SK-N-SH (cell line): ENCODE data around the gene TEX52. TPM values are rescaled to one million over a fixed set of nuclear protein-coding genes. Genes with fewer than 3 reads are reported as not detected.

Experiments
- CTCF ChIA-PET: fragments of 300-600, 350-600 bp; formaldehyde crosslinking; extraction: SDS; loops from one replicate; lab custom pipeline; 2021; lab: Yijun Ruan, JAX
- POLR2A ChIA-PET: fragments of 350-600 bp; sonication (Branson Sonifier 250); formaldehyde crosslinking; extraction: SDS; loops from one replicate; lab custom pipeline; 2020; ENCODE audit warnings: antibody characterized with exemption, inconsistent platforms; lab: Yijun Ruan, JAX
- DNase-seq: peaks from one replicate; pipeline ENCODE4 v3.0.0; 2012
- H2AFZ ChIP-seq: fragments of 200-600 bp; sonication (generic); 2 replicates; pipeline ENCODE4 v1.8.1; 2016; ENCODE audit warnings: antibody characterized with exemption, mild to moderate bottlenecking, low read depth
- H3F3A ChIP-seq: fragments of 200-600 bp; sonication (generic); replicated peaks from 2 replicates; pipeline ENCODE3; 2016; ENCODE audit warnings: antibody characterized with exemption, mild to moderate bottlenecking; ENCODE audit not compliant: insufficient read depth
- H3K27ac ChIP-seq, 2 experiments: fragments of 200-500 bp in 1 of 2; fragments of 200-600 bp in 1 of 2; sonication (Bioruptor generic) in 1 of 2; sonication (generic), shearing (Covaris generic) in 1 of 2; 2 replicates each; pipeline versions ENCODE4 v1.5.1 to v1.6.1; 2014 to 2016; ENCODE audit warnings: low read depth in 2 of 2, inconsistent platforms in 1 of 2, low read length in 1 of 2, mild to moderate bottlenecking in 1 of 2, mixed read lengths in 1 of 2
- H3K27me3 ChIP-seq: fragments of 200-600 bp; sonication (generic), shearing (Covaris generic); 2 replicates; pipeline ENCODE4 v1.6.1; 2016; ENCODE audit warnings: mixed run types; ENCODE audit not compliant: insufficient read depth
- H3K36me3 ChIP-seq, 2 experiments: fragments of 200-500 bp in 1 of 2; fragments of 200-600 bp in 1 of 2; sonication (Bioruptor generic) in 1 of 2; sonication (generic) in 1 of 2; replicated peaks in 1 of 2; 2 replicates each; pipeline versions ENCODE3 to v1.5.1; 2014 to 2016; ENCODE audit warnings: low read length in 1 of 2, mild to moderate bottlenecking in 1 of 2; ENCODE audit not compliant: insufficient read depth in 2 of 2, control insufficient read depth in 1 of 2
- H3K4me1 ChIP-seq, 2 experiments: fragments of 200-500 bp in 1 of 2; fragments of 200-600 bp in 1 of 2; sonication (Bioruptor generic) in 1 of 2; sonication (generic), shearing (Covaris generic) in 1 of 2; 2 replicates each; pipeline versions ENCODE4 v1.5.1 to v1.6.1; 2014 to 2016; ENCODE audit warnings: low read depth in 1 of 2, low read length in 1 of 2, mixed run types in 1 of 2; ENCODE audit not compliant: insufficient read depth in 2 of 2, control insufficient read depth in 1 of 2
- H3K4me2 ChIP-seq: fragments of 200-600 bp; sonication (generic), shearing (Covaris generic); 2 replicates; pipeline ENCODE4 v1.6.1; 2017; ENCODE audit warnings: mixed run types
- H3K4me3 ChIP-seq, 2 experiments: fragments of 200-500 bp in 1 of 2; fragments of 200-600 bp in 1 of 2; sonication (Bioruptor generic) in 1 of 2; sonication (generic), shearing (Covaris generic) in 1 of 2; 2 replicates each; pipeline versions ENCODE4 v1.5.1 to v1.8.1; 2014 to 2016; ENCODE audit warnings: low read depth in 2 of 2, inconsistent platforms in 1 of 2, low read length in 1 of 2, mild to moderate bottlenecking in 1 of 2, mixed read lengths in 1 of 2, moderate library complexity in 1 of 2
- H3K79me2 ChIP-seq: fragments of 200-600 bp; sonication (generic); 2 replicates; pipeline ENCODE4 v1.8.1; 2017; ENCODE audit warnings: mild to moderate bottlenecking; ENCODE audit not compliant: insufficient read depth
- H3K9ac ChIP-seq: fragments of 200-600 bp; sonication (generic); 2 replicates; pipeline ENCODE4 v1.6.1; 2017; ENCODE audit warnings: mixed run types
- H3K9me2 ChIP-seq: fragments of 200-600 bp; sonication (generic); 2 replicates; pipeline ENCODE4 v1.6.1; 2017; ENCODE audit warnings: mixed run types
- H3K9me3 ChIP-seq: fragments of 200-600 bp; sonication (generic); 2 replicates; pipeline ENCODE4 v1.6.1; 2017; ENCODE audit warnings: mixed run types, mild to moderate bottlenecking, moderate library complexity
- H4K20me1 ChIP-seq: fragments of 200-600 bp; sonication (generic); 2 replicates; pipeline ENCODE4 v1.6.1; 2017; ENCODE audit warnings: mild to moderate bottlenecking, mixed run types; ENCODE audit not compliant: insufficient read depth
- CHD2 ChIP-seq: fragments of 150-350 bp; IDR thresholded peaks from 2 replicates; pipeline ENCODE4 v1.6.1; 2018; ENCODE audit warnings: low read length; ENCODE audit not compliant: partially characterized antibody
- EZH2phosphoT487 ChIP-seq: fragments of 200-600 bp; sonication (generic); IDR thresholded peaks from 2 replicates; pipeline ENCODE4 v1.6.1; 2017; ENCODE audit warnings: low read depth, mixed run types, mild to moderate bottlenecking, antibody characterized with exemption, moderate library complexity, borderline replicate concordance
- FOSL2 ChIP-seq: IDR thresholded peaks from 2 replicates; pipeline ENCODE4 v1.4.0; 2012; ENCODE audit warnings: low read depth, mild to moderate bottlenecking, moderate library complexity, borderline replicate concordance
- IRF3 ChIP-seq: fragments of 150-350 bp; IDR thresholded peaks from 2 replicates; pipeline ENCODE4 v1.6.1; 2016; ENCODE audit warnings: mild to moderate bottlenecking, low read depth, low read length
- JUND ChIP-seq: IDR thresholded peaks from 2 replicates; pipeline ENCODE4 v1.4.0; 2012
- MAX ChIP-seq: IDR thresholded peaks from 2 replicates; pipeline ENCODE4 v1.4.0; 2012; ENCODE audit warnings: low read depth
- MXI1 ChIP-seq: IDR thresholded peaks from 2 replicates; pipeline ENCODE4 v1.6.1; 2012; ENCODE audit warnings: mild to moderate bottlenecking, low read depth, low read length, improper control_type of control experiment
- NFIC ChIP-seq: IDR thresholded peaks from 2 replicates; pipeline ENCODE4 v1.4.0; 2012; ENCODE audit warnings: borderline replicate concordance
- NRF1 ChIP-seq: IDR thresholded peaks from 2 replicates; pipeline ENCODE4 v1.6.1; 2012; ENCODE audit warnings: low read depth, mild to moderate bottlenecking, low read length
- PBX3 ChIP-seq: IDR thresholded peaks from 2 replicates; pipeline ENCODE4; 2012
- POLR2AphosphoS5 ChIP-seq: IDR thresholded peaks from 2 replicates; pipeline ENCODE4 v1.6.1; 2012; ENCODE audit warnings: low read depth, low read length
- REST ChIP-seq: IDR thresholded peaks from 2 replicates; pipeline ENCODE4 v1.6.1; 2012; ENCODE audit warnings: mild to moderate bottlenecking, low read depth, low read length, moderate library complexity
- RFX5 ChIP-seq: IDR thresholded peaks from 2 replicates; pipeline ENCODE4 v1.6.1; 2012; ENCODE audit warnings: mild to moderate bottlenecking, improper control_type of control experiment, low read length
- SIN3A ChIP-seq: IDR thresholded peaks from 2 replicates; pipeline ENCODE4 v1.6.1; 2012; ENCODE audit warnings: low read depth, mild to moderate bottlenecking, low read length, moderate library complexity, borderline replicate concordance
- SMC3 ChIP-seq: IDR thresholded peaks from 2 replicates; pipeline ENCODE4 v1.6.1; 2012; ENCODE audit warnings: low read depth, low read length, improper control_type of control experiment
- TAF1 ChIP-seq: IDR thresholded peaks from 2 replicates; pipeline ENCODE4 v1.6.1; 2012; ENCODE audit warnings: low read depth, mild to moderate bottlenecking, low read length, moderate library complexity, borderline replicate concordance
- USF1 ChIP-seq: IDR thresholded peaks from 2 replicates; pipeline ENCODE4 v1.4.0; 2012; ENCODE audit warnings: low read depth, borderline replicate concordance
- USF2 ChIP-seq: fragments of 150-350 bp; IDR thresholded peaks from 2 replicates; pipeline ENCODE4 v1.6.1; 2017; ENCODE audit warnings: antibody characterized with exemption, low read length, low read depth, borderline replicate concordance
- YY1 ChIP-seq: IDR thresholded peaks from 2 replicates; pipeline ENCODE4 v1.4.0; 2012; ENCODE audit warnings: low read depth, mild to moderate bottlenecking
- ZBTB33 ChIP-seq: IDR thresholded peaks from 2 replicates; pipeline ENCODE4 v1.4.0; 2012; ENCODE audit warnings: low read depth, borderline replicate concordance
- WGBS: methylation state at CpG from one replicate; pipeline ENCODE4 v1.1.6; 2017; ENCODE audit warnings: low lambda C conversion rate; 5-methylcytosine and 5-hydroxymethylcytosine counted together
- polyA plus RNA-seq, 3 experiments: library from polyadenylated mRNA; depleted of rRNA; stranded (reverse); fragments of >200 nt; gene quantifications; 2 replicates each; pipeline ENCODE4 v1.2.3, GENCODE V29; 2012

TEX52 gene
- polyA plus RNA-seq, 1 of the 3 experiments (the other 2 are of a cell fraction) = not detected

- H2AFZ ChIP-seq = peak within 1 kb of the TSS; percentile 95
- H3K79me2 ChIP-seq = peaks cover 59% of the 10 kb centered on the region
- H3K4me1 ChIP-seq = peaks cover 9 to 26% of the 10 kb centered on the region in 2 experiments; a peak in 2 of 4 replicates
- peak within 1 kb of the TSS; percentile 76 to 93 for H3K4me3 ChIP-seq
- no peaks in the 10 kb centered on the region for H3K9me3 ChIP-seq
- peak within 1 kb of the TSS; percentile 92 for H3K9ac ChIP-seq
- ChIA-PET CTCF (interaction anchor here (0.6 to 3.6 kb wide), 7 partner anchors 14 to 227 kb away, joined by 3 to 19 read pairs (median 3); partner anchors contain the start of genes FOXM1 and RHNO1), POLR2A (interaction anchor here (0.6 to 1.8 kb wide), 6 partner anchors 11 to 114 kb away, joined by 3 to 5 read pairs (median 3); partner anchors contain the start of genes FKBP4, FOXM1 and RHNO1)
- H3K27ac ChIP-seq = peak within 1 kb of the TSS; percentile 86 to 91
- DNase-seq = peak; percentile 98
- peak within 1 kb of the TSS; percentile 93 for H3K4me2 ChIP-seq
- H3K9me2 ChIP-seq = no peaks in the 10 kb centered on the region
- peaks cover 27% of the 10 kb centered on the region for H4K20me1 ChIP-seq
- WGBS = 0% methylated on average over 17 of the region's 83 CpGs
- peaks cover 8 to 19% of the 10 kb centered on the region in 2 experiments for H3K36me3 ChIP-seq
- H3F3A ChIP-seq = peaks cover 32% of the 10 kb centered on the region
- no peaks in the 10 kb centered on the region for H3K27me3 ChIP-seq
- TF ChIP-seq JUND (no peak; the same call in 1 of the 2 replicates), NRF1 (peak; percentile 79), MXI1 (peak; percentile 90), NFIC (peak; percentile 78), RFX5 (peak; percentile 88), SMC3 (no peak), REST (no peak), ZBTB33 (0 out of 2 replicates have a peak, but pooled peaks have one; percentile 56), POLR2AphosphoS5 (peak; percentile 88), MAX (peak; percentile 83), SIN3A (peak; percentile 10; the same call in 1 of the 2 replicates), PBX3 (no peak), IRF3 (no peak; the same call in 1 of the 2 replicates), YY1 (0 out of 2 replicates have a peak, but pooled peaks have one; percentile 39), TAF1 (peak; percentile 43; the same call in 1 of the 2 replicates), USF1 (peak; percentile 28; the same call in 1 of the 2 replicates), USF2 (no peak), EZH2phosphoT487 (no peak), CHD2 (peak; percentile 64), FOSL2 (no peak; the same call in 1 of the 2 replicates)
Observed at GRCh38 chr12:2890388-2891239, 33.8 kb upstream of the TEX52 start, which contains the start of gene TULP3. Gene TULP3 (plus strand): TSS chr12:2890891. CDS start chr12:2890948, 57 bp downstream.
